ENCODE measurements around the gene FCRLB.
A peak's percentile ranks its signal among the peaks of the same experiment; 100 is the strongest.
"Not testable (repeated sequence)": the region's sequence is repeated elsewhere in the genome, so short reads cannot be mapped to it uniquely, and the experiment has no call there.

FCRLB gene

DNA sequence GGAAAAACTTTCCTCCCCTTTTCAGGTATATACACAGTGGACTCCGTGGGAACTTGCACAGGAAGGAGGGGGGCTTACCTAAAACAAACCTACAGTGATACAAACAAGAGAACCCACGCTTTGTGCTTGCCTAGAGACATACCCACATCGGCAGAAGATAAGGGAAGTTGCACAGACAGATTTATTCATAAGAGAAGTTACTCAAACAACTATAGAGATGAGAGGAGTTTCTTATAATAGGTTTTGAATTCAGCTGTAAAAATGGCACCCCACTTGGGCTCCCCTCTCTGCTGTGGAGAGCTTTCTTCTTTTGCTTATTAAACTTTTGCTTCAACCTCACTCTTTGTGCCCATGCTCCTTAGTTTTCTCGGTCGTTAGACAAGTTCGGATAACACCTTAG is 26.5 kb downstream of the FCRLB start:
- no peak for DNase-seq

- DNase-seq, result peak; percentile 97
Observed at GRCh38 chr1:161749509-161750407, 28.4 kb downstream of the FCRLB start, which contains the start of gene DUSP12. Gene DUSP12, plus strand, starts transcription at chr1:161749786. Its CDS starts 16 bp downstream, at chr1:161749802.

DNA sequence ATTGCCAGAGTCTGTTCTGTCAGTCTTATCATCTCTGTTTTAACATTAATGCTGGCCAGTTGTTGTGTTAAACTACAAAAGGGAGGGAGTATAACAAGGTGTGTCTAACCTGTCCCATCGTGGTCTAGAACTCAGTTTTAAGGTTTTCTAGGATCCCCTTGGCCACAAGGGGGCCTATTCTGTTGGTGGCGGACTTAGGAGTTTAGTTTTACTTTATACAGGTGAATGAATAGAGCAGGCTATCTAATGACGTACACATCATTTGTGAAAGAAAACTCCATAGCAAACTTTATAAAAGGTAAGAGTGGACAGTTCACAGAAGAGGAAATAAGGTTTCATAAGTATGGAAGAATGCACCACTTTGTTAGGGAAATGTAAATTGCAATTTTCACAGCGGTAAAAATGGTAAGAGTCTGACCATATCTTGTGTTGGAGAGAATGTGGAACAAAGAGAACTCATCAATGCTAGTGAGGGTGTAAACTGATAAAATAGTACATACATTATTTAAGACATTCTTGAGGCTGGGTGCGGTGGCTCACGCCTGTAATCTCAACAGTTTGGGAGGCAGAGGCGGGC is 42.3 kb downstream of the FCRLB start:
- DNase-seq, result peak; percentile 75

DNA sequence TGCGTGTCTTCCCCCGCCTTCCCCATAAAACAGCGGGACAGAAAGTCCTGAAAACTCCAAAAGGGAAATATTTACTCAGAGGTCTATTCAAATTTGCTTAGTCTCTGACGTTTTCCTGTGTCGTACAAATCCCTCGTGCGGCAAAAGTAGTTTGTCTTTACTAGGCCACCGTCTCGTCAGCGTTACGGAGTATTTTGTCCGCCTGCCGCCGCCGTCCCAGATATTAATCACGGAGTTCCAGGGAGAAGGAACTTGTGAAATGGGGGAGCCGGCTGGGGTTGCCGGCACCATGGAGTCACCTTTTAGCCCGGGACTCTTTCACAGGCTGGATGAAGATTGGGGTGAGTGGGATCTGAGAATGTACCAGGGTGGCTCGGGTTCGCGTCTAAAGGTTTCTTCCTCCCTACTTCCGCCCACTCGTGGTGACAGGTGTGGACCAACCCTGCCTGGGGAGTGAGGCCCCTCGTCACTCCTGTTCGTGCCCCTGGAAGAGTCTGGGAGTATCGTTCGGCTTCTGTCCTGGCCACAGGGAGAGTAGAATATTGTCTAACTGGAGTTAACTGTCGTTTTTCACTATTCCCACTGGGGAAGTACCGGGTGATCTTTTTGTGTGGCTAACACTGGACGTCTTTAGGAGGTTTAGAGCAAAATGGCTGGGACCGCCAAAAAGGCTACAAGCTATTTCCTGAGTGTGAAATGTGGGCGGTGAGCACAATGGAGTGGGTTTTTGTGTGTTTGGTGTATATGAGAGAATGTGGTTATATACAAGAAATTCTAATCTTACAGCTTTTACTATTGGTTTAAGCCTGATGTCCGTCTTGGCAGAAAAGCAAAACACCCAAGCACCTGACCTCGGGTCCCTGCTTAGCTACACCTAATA is 45.0 kb downstream of the FCRLB start, which contains the start of gene ATF6:
ATF6 (plus strand) TSS at position 219 of the 880 bp plus-strand sequence; CDS start at position 260, 41 bp downstream.
- peak; percentile 95 for DNase-seq

DNA sequence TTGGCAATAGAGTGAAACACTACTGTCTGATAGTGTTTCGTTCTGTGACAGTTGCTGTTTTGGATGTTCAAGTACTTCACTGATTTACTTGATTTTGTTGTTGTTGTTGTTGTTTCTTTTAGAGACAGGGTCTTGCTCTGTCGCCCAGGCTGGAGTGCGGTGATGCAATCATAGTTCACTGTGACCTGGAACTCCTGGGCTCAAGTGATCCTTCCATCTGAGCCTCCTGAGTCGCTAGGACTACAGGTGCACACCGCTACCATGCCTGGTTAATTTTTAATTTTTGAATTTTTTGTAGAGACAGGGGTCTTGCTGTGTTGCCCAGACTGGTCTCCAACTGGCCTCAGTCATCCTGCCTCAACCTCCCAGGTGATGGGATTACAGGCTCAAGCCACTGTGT is 47.1 kb downstream of the FCRLB start:
- DNase-seq, result no peak

GRCh38 chr1:161768986-161769672 is 47.8 kb downstream of the FCRLB start:
- no peak for DNase-seq

GRCh38 chr1:161769673-161770045 is 48.3 kb downstream of the FCRLB start:
- DNase-seq, result not testable (repeated sequence)

DNA sequence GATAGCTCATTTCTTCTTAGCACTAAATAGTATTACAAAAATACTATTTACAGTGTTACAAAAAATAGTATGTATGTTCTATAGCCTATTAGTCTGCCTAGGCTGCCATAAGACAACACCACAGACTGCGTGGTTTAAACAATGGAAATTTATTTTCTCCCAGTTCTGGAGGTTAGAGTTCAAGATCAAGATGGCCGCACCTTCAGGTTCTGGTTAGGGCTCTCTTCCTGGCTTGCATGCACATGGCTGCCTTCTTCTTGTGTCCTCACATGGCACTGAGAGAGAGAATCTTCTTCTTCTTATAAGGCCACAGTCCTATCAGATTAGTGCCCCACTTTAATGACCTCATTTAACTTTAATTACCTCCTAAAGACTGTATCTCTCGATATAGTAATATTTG is 48.9 kb downstream of the FCRLB start:
- DNase-seq, result peak; percentile 23

DNA sequence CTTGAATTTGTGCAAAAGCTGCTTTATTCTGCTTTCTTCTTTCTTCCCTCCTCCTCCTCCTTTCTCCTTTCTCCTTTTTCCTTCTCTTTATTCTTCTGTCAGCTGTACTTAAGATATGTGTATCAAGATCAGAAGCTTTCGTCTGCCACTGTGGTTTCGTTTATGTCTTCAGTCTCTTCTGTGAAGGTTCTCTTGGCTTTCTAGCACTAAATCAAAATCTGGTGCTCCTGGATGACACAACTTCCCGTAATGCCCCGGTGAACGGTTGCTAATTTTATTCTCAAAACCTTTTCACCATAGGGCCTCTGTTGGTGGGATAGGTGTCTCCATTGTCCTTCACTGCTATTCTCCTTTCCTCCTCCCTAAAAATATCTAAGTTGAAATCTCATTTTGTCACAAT is 49.8 kb downstream of the FCRLB start:
- DNase-seq, result no peak

DNA sequence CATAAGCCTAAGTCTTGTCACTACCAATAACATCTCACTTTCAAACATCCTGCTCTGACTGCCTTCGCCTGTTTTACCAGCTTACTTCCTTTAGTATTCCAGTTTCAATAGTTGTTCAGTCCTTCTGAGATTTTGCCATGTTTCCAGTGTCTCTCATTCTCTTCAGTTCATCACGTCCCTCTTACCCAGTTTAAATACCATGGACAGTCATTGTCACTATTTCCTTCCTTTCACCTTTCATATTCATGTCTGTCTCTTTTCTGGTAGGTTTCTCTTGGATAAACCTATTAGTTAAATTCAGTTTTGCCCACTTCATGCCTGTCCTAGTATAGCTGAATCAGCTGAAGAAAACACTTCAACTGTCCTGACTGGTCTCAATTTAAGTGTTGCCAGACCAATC is 50.6 kb downstream of the FCRLB start:
- DNase-seq, result no peak

DNA sequence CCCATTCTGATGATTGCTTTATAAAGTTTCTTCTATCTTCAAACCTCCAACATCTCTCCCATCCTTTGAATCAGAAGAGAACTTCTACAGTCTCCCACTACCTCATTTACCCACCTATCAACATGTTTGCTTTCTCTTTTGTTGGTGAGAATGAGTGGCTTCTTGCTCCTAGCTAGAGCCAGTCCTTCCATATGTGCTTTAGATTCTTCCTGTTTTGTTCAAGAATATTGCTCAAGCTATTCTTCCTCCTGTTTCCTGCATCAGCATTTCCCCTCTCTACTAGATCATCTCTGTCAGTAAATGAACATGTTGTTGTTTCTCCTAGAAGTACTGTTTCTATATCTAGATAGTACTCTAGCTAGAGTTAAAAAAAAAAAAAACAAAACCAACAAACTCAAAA is 51.1 kb downstream of the FCRLB start:
- DNase-seq, result peak; percentile 41

DNA sequence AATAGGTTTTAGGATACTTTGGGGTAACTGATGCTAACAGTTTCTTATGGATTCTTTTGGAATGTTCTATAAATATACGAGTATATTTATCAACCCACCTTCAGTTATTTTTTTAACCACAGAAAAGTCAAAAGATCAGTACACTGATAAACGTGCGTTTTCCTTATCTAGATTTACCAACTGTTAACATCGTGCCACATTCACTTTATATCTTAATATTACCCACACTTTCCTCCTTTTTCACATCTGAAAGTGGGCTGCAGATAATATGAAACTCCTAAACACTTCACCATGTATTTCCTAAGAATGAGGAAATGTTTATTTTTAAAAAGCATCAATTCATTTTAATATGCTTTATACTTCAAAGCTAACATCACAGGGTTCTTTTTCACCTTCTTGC is 52.4 kb downstream of the FCRLB start:
- DNase-seq, result no peak

GRCh38 chr1:161777261-161777660 is 55.9 kb downstream of the FCRLB start:
- DNase-seq, result no peak

All from hematopoietic multipotent progenitor cell treated with erythropoietin and hydrocortisone succinate and interleukin-3 and kit ligand, for 6 days (in vitro differentiated cells).